ENCODE results near the gene NFIL3. TPM values are rescaled to one million over a fixed set of nuclear protein-coding genes. Genes with fewer than 3 reads are reported as not detected.
"Not testable (repeated sequence)": the region's sequence is repeated elsewhere in the genome, so short reads cannot be mapped to it uniquely, and the experiment has no call there.

NFIL3 gene
- total and polyA plus RNA-seq, 2 of the 4 experiments (the other 2 are of a cell fraction) = 27.6 to 27.7 TPM

- H3K9me1 ChIP-seq (ENCODE audit: insufficient read depth, low read length); H2AK9ac ChIP-seq (replicated peaks; ENCODE audit: low read depth, low read length, poor library complexity); H3K23ac ChIP-seq (ENCODE audit: low read depth, low read length); H3K27me3 ChIP-seq (ENCODE audit: control insufficient read depth, insufficient read depth, low read length); H3K36me3 ChIP-seq (ENCODE audit: control insufficient read depth, insufficient read depth, low read length); POLR2A ChIA-PET (ENCODE audit: unreplicated experiment); H4K20me1 ChIP-seq (ENCODE audit: insufficient read depth, low read length); H3K9ac ChIP-seq (ENCODE audit: low read depth, low read length); ATAC-seq (ENCODE audit: low read depth); H3K9me3 ChIP-seq (ENCODE audit: control insufficient read depth, insufficient read depth, low read length); H4K8ac ChIP-seq (ENCODE audit: low read depth in 2 of 2, low read length in 2 of 2); BruUV-seq (replicated peaks); DNase-seq; intact Hi-C loops (cut with micrococcal nuclease); in situ Hi-C loops (cut with MboI; ENCODE audit: low sequenced_read_pairs); H3K79me1 ChIP-seq (ENCODE audit: low read depth in 1 of 2, low read length in 2 of 2); dilution Hi-C loops (cut with HindIII; ENCODE audit: low sequenced_read_pairs, unreplicated experiment); H3K4me1 ChIP-seq (ENCODE audit: control insufficient read depth, insufficient read depth, low read length); H3K56ac ChIP-seq (ENCODE audit: extremely low read depth, insufficient read depth, low read length); H2AFZ ChIP-seq (replicated peaks; ENCODE audit: low read length, poor library complexity); H3K18ac ChIP-seq (ENCODE audit: low read depth, low read length); H3K4me2 ChIP-seq (ENCODE audit: low read depth, low read length); CTCF ChIA-PET; H2BK20ac ChIP-seq (ENCODE audit: low read depth, low read length); H3K4me3 ChIP-seq (ENCODE audit: insufficient read depth, low read depth, low read length): not testable (repeated sequence)
- Histone ChIP-seq H3K14ac (replicated peaks; ENCODE audit: low read depth, low read length) (peak overlapping the region; percentile 47), H2BK15ac (ENCODE audit: low read depth, low read length) (peak overlapping the region; percentile 53; the same call in 1 of the 3 replicates), H4K91ac (ENCODE audit: insufficient read depth, low read depth, low read length) (peak overlapping the region; percentile 9), H4K5ac (ENCODE audit: low read depth, low read length) (peak overlapping the region; percentile 39; the same call in 1 of the 2 replicates), H2BK5ac (ENCODE audit: low read depth, low read length, poor library complexity, severe bottlenecking) (peak overlapping the region; percentile 70), H2AK5ac (ENCODE audit: low read depth, low read length) (peak overlapping the region; percentile 71; the same call in 1 of the 2 replicates), H2BK120ac (ENCODE audit: low read depth, low read length) (0 out of 2 replicates have a peak overlapping the region, but pooled peaks have one; percentile 28), H3K4ac (ENCODE audit: low read depth, low read length) (peak overlapping the region; percentile 61; the same call in 1 of the 2 replicates), H3K27ac (ENCODE audit: insufficient read depth, low read length) (peak overlapping the region; percentile 63; the same call in 1 of the 2 replicates)
- WGBS, 2 experiments (ENCODE audit: extremely low coverage in 2 of 2, insufficient read length in 1 of 2) = no CpG with 5 or more reads among the region's 3 CpGs
Observed at GRCh38 chr9:91378054-91378453, 45.6 kb downstream of the NFIL3 start.
